Islet precursor cell (in vitro differentiated cells): ENCODE data around the gene IZUMO3.
"Not testable (repeated sequence)": the region's sequence is repeated elsewhere in the genome, so short reads cannot be mapped to it uniquely, and the experiment has no call there.

ENCODE experiments used
- DNase-seq: peaks from one replicate; pipeline ENCODE4 v3.0.0-alpha.2; 2018

Gene IZUMO3

GRCh38 chr9:24545847-24546522 lies at the start of gene IZUMO3:
Gene IZUMO3 (minus strand): TSS chr9:24545897. CDS start chr9:24545649, 248 bp downstream.
- DNase-seq = no peak

- no peak for DNase-seq
Observed at GRCh38 chr9:24594234-24594850, 48.6 kb upstream of the IZUMO3 start.

- no peak for DNase-seq
Observed at GRCh38 chr9:24590432-24590831, 44.7 kb upstream of the IZUMO3 start.

- no peak for DNase-seq
Observed at GRCh38 chr9:24587883-24588282, 42.2 kb upstream of the IZUMO3 start.

GRCh38 chr9:24582146-24583126 lies 36.7 kb upstream of the IZUMO3 start:
- no peak for DNase-seq

GRCh38 chr9:24580005-24580404 lies 34.3 kb upstream of the IZUMO3 start:
- not testable (repeated sequence) for DNase-seq

GRCh38 chr9:24572406-24572805 lies 26.7 kb upstream of the IZUMO3 start:
- DNase-seq = no peak

- no peak for DNase-seq
Observed at GRCh38 chr9:24561957-24562356, 16.3 kb upstream of the IZUMO3 start.

- no peak for DNase-seq
Observed at GRCh38 chr9:24553183-24553552, 7.5 kb upstream of the IZUMO3 start.

- DNase-seq = no peak
Observed at GRCh38 chr9:24552526-24553182, 7.0 kb upstream of the IZUMO3 start.

GRCh38 chr9:24545285-24545684 lies 412 bp downstream of the IZUMO3 start:
- DNase-seq = no peak

GRCh38 chr9:24518545-24518944 lies 27.2 kb downstream of the IZUMO3 start:
- DNase-seq = no peak

GRCh38 chr9:24516463-24516862 lies 29.2 kb downstream of the IZUMO3 start:
- no peak for DNase-seq

GRCh38 chr9:24509850-24510249 lies 35.8 kb downstream of the IZUMO3 start:
- DNase-seq = no peak

GRCh38 chr9:24504521-24504920 lies 41.2 kb downstream of the IZUMO3 start:
- no peak for DNase-seq

- DNase-seq = no peak
Observed at GRCh38 chr9:24502206-24502937, 43.3 kb downstream of the IZUMO3 start.

GRCh38 chr9:24500761-24501160 lies 44.9 kb downstream of the IZUMO3 start:
- DNase-seq = no peak

- no peak for DNase-seq
Observed at GRCh38 chr9:24498632-24499031, 47.1 kb downstream of the IZUMO3 start.

- no peak for DNase-seq
Observed at GRCh38 chr9:24497671-24498070, 48.0 kb downstream of the IZUMO3 start.
